LHCN-M2 (cell line): ENCODE results near the gene CATSPER3. TPM values are rescaled to one million over a fixed set of nuclear protein-coding genes. Genes with fewer than 3 reads are reported as not detected.

Experiments used
- DNase-seq: peaks from one replicate; pipeline ENCODE4 v3.0.0-alpha.2; 2012; ENCODE audit warnings: low read depth
- total RNA-seq: library from RNA; depleted of rRNA; stranded (reverse); fragments of >200 nt; gene quantifications from 2 replicates; pipeline ENCODE4 v1.2.3, GENCODE V29; 2014

CATSPER3 gene
- total RNA-seq, 1 experiment from 2014 or later = 0.11 TPM

DNA sequence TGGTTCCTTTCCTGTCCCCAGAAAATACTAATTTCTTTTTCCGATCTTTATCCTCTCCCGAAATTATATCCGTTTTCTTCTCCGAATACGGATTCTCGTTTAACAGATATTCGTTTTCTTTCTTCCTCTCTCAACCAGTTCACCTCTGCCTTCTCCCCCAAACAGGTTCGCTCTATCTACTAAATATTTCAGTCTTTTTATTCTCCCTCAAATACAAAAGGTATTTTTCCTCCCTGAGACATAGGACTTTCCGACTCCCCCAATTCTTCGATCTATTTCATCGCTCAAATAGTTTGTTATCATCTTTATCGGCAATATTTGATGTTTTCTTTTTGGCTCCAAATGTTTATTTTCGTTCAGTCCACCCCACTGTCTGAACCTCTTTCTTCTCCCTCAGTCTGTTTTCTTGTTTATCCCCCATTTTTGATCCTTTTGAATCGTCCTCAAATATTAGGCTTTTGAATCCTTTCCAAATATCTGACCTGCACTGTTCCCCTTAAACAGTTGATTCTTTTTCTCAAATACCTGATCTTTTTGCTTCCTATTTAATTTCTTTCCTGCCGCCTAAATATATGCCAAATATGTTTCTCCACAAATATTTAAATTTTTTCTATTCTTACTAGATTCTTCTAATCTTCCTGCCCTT lies 61.9 kb downstream of the CATSPER3 start:
- no peak for DNase-seq

DNA sequence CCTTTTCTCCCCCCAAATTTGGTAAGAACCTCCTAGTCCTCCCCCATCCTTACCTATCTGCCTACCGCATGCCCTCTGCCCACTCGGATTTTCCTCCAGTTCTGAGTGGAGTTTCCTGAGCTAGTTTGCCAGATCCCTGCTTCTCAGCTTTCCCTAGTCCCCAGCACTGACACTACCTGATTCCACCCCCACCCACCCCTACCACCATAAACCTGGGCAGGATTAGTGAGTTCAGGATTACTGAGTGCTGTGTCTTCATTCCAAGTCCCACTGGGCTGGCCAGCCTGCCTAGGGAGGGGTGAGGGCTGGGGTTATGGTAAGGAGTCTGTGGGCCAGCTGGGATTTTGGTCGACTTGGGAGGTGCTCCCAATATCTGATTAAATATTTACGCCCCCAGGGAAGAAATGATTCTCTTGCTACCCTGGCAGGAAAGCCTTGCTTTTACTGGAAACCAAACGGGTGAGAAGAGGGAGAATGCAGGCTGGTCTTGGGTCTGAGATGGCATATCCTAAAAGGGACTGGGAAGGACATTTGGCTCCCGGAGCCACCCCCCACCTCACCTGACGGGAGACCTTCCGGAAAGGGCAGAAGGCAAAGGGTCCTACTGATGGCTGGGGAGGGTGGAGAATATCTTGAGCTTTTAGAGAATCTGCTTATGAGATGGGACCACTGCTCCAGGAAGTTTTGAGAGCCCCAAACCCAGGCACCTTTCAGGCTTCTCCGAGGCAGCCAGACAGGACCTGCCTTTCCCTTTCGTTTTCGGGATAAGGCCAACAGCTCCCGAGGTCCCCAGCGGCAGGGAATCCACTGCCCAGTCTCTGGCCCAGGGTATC lies 62.6 kb downstream of the CATSPER3 start:
- DNase-seq = no peak

DNA sequence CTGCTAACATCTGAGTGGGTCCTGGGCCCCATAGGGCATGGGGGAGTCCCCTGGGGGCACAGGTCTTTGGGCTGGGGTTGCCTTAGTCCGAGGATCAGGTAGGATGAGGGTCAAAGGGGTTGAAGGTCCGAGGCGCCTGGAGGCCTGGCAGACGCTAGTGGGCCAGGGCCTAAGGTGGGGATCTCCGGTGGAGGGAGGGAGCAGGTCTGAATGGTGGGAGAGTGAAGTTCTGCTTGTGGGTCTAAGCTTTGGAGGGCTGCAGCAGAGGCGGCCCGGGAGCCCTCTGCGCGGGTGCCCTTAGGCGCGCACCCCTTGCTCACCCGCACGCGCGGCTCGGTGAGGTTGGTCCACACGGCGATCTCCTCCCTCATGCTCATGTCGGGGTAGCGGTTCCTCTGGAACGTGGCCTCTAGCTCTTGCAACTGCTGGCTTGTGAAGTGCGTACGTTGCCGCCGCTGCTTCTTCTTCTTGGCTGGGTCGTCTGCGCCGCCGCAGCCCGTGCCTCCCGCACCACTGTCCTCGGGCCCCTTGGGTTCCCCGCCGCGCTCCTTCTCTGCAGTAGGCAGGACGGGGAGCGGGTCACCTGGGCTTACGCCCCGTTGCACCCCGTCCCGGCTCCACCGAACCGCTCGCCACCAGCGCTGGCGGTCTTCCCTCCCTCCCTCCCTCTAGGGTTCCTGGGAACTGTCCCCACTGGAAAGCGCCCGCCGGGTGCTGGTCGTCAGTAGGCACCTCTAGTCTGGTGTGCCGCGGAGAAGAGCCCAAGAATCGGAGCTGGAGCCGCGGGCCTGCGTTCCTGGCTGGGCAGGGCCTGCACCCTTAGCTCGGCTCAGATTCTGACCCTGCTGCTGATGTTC lies 63.5 kb downstream of the CATSPER3 start:
- DNase-seq = no peak

DNA sequence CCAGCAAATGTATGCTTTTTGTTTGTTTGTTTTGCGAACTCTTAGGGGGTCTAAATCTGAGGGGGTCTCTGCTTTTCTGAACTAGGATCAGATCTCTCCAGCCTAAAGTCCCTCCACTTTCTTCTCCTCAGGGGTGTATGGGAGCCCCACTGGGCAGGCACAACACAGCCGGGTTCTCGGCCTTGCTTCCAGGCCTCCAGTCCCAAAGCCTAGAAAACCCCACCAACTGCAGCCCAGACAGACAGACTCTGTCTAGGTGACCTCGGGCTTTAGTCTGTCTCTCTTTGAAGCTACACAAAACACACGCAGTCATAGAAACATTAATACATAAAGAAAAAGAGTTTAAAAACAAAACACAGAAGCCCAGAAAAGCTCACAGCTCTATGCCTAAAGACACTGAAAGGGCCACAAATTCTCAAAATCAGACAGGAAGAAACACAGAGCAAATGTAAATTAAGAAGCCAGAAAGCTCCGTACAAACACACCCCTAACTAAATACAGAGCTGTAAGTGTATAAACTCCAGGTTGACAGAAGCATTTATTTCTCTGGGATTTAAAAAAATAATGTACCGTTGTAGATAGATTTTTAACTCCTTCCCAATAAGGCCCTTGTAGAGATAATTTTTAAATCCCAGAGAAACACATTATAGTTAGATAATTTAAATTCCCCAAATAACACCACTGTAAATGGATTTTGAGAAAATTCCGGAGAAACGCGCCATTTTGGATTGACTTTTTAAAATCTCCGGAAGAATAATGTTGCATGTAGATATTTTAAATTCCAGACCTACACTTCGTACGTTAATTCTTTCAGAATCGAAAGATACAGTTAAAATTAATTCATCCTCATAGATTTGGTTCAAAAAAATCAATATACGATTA lies 64.3 kb downstream of the CATSPER3 start:
- DNase-seq = no peak

DNA sequence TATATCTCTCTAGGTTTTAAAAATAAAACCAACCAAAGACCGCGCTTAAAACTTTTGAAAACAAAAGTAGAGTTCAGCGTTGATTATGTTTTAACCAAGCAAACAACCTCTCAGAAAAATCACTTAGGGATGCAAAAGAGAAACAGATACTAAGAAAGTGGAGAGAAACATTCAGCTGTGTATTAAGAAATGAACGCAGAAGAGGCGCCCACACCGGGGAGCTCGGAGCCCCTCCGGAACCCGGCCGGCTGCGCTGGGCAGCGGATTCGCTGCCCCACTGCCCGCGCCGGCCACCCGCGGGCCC lies 64.9 kb downstream of the CATSPER3 start:
- no peak for DNase-seq

DNA sequence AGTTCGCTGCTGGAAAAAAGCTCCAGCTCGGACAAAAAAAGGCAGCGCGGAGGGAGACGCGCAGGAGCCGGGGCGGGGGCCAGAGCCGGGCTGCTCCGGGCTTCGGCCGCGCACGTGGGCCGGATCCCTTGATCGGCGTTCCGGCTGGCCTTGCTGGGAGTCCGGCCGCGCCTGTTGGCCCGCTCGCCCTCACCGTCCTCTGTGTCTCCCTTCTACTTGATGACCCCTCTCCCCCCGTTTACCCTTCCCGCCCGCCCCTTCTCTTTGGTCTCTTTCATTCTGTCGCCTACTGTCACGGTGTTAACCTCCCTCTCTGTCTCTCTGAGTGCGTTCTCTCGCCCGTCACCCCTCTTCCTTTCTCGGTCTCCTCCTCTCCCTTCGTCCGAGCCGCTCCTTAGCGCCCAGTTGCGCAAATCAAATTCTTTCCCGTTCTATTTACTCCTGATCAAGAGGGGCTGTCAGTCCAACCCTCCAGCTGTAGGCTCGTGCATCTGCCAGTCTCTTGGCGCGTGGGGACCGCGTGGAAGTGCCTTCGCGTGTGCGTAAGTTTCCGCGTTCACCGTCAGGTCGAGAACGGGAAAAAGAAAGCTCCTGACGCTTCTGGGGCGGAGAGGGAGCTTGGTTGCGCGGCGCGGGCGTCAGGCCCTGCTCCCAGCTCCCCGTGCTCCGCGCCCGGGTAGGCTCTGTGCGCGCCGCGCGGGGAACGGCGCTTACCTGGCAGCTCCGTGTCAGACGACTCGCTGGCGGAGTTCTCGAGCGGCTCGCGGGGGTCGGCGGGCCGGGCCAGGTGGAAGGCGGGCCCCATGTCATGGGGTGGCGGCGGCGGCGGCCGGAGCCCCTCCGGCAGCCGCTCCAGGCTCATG lies 65.5 kb downstream of the CATSPER3 start:
- DNase-seq = peak; percentile 35

DNA sequence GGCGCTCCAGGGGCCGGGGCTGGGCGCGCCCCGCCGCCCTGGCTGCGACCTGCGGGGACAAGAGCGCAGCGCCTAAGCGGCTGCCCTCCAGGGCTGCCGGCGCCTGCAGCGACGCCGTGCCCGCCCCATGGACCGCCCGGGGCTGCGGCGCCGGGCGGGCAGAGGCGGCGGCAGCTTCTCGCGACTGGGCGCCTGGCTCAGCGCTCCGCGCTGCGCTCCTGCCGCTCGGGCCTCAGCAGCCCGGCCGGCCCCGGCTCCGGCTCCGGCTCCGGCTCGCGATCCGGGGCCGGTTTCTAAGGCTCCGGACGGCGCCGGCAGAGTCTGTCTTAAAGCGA lies 66.2 kb downstream of the CATSPER3 start, which contains the start of gene PITX1:
Gene PITX1 (minus strand): TSS at position 328 of the 335 bp plus-strand sequence. CDS start 347 bp downstream, outside the sequence.
- peak; percentile 34 for DNase-seq

DNA sequence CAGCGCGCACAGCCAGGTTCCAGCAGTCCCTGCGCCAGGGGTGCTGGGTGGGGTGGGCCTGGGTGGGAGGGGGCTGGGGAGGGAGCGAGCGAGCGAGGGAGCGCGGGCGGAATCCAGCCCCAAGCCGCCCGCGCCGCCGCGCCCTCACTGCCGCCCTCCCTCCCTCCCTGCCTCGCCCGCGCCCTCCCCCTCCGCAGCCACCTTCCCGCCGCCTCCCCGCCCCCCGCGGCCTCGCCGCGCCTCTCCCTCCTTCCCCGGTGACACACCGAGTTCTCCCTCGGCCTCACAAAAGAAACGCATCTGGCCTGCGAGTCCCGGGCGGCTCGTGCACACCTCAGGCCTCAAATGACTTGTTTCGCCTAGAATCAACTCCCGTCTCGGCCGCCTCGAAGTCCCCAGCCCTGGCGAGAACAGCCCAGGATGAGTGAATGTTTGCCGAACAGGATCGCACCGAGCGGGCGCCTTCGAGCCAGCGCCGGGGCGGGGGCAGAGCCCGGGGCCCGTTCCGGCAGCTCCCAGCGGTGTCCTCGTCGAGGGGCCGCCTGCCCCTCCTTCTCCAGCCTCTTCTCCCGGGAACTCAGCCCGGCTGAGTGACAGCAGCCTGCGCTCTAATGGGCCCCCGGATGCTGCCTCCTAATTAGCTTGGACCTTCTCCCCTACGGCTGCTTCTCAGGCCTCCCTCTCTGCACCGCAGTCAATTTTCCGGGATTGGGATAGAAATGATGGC lies 66.7 kb downstream of the CATSPER3 start:
- peak; percentile 18 for DNase-seq

DNA sequence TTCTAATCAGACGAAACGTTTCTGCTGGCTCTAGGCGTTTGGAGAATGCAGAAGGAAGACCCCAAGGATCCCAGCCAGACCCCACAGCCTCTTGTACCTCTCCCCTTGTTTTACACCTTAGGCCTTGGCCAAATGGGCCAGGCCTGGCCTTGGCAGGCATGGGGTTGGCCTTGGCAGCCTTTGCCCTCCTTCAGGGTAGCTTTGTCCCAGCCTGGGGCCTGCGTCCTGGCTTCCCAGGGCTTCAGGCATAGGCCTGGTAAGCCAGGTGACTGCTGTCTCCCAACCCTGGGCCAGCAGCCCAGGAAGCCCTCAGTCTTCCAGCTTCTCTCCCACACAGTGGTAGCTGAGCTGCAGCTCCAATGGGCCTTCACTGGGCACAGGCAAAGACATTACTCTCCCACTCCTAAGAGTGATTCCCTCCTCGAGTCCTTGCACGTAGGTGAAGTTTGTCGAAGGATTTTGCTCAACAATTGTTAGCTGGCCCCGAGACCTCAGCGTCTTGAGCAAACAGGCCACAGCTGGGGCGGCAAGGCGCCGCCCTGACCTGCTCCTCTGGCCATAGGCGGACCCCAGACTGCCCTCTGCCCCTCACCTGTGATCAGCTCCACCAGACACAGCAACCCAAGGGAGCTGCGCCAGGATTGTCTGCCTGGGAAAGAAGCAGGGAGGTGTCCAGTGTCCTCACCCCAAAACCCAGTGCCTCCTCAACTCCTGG lies 67.4 kb downstream of the CATSPER3 start:
- no peak for DNase-seq

DNA sequence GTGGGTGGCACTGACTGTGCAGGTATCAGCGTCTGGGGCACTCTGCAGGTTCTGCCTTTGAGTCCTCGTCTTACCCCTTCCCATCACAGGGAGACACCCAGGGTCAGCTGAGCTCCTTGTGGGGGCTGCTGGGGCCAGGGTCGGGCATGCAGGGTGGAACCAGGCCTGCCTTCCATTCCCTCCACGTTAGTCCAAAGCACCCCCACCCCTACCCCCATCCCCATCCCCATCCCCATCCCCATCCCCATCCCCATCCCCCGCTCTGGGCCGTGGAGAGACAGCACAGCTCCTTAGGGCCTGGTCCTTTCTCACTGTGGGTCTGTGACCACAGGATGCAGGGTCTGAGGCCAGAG lies 67.9 kb downstream of the CATSPER3 start:
- no peak for DNase-seq

DNA sequence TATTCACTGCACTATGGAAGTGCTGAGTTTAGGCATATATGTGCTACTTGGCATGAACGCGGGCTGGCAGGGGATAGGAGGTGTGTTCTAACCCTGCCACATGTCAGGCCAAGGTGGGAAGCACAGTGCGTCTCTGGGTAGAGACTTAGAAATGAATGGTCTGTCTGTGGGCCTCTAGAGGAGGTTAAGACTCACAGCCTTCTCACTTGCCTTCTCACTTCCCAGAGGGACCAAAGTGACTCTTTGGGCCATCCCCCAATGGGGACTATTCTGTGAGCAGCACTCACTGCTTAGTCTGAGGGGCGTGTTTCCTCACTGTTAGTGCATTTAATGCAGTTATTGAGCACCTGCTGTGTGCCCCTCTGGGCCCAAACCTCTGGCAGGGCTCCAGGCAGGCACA lies 68.7 kb downstream of the CATSPER3 start:
- no peak for DNase-seq

DNA sequence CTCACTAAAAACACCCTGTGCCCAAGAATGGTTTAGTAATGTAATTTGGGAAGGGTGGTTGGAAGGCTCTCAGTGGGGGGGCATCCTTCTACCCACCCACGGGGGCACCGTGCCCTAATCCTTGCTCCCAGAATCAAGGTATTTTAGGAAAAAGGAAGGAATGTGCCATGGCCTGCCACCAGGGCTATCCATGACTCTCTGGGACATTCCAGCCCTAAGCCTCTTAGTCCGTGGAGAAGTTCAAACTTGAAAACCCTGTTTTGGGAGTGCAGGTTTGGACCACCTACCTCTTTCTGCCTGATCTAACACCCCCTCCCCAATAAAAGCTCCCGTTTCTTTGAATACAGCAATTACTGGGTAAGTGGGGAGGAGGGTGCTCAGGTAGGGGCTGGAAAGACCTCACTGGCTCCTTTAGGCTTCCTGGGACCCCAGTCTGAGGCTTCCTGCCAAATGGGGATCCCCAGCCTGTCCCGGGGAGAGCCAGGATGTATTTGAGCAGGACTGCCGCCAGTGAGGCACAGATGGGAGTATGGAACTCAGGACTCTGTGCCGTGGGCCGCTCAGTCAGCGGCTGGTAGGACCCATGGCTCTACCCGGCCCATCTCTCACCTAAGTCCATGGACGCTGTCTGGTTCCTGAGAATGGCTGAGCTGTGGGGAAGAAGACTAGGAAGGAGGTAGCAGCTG lies 70.0 kb downstream of the CATSPER3 start:
- no peak for DNase-seq

DNA sequence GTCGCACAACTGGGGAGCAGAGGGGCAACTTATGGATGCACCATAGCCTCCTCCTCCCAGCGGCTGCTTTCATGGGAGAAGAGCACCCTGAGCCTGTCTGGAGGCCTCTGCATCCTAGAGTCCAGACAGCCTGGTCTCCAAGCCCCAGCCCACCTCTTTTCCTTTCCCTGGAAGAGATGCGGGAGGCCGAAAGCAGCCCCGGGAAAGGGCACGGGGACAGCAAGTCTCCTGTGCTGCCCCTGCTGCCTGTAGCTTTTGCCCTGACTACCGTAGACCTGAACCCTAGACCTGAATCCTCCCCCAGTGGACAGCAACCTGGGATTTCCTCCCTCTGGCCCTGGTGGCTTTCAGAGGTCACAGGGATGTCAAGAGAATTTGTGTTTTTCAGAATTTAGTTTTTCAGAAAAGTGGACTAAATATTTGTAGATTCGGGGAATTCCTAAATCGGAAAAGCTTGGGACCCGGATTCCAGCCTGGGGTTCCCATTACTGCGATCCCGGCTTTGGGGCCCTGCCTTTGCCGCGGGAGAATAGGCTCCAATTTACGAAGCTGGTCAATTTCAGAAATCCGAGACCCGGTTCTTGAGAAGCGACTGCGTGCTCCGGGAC lies 70.6 kb downstream of the CATSPER3 start:
- DNase-seq = no peak

DNA sequence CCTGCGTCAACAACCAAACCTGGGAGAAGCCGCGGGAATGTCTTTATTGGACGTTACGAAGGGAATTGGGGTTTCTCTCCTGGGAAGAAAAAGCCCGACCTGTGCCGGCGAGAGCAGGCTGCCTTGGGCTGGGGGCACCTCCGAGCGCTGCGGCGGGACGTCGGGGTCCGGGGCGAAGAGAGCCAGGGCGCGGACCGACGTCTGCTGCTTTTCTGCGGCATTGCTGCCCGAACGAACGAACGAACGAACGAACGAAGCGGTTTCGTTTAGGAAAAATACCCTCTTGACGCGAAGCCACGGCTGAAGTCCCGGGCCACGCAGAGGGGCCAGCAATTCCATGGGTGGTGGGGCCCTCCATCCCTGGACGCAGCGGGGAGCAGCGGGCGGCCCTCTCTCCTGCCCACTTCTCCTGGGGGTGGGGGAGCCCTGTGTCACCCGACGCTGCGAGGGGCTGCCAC lies 71.1 kb downstream of the CATSPER3 start:
- no peak for DNase-seq

DNA sequence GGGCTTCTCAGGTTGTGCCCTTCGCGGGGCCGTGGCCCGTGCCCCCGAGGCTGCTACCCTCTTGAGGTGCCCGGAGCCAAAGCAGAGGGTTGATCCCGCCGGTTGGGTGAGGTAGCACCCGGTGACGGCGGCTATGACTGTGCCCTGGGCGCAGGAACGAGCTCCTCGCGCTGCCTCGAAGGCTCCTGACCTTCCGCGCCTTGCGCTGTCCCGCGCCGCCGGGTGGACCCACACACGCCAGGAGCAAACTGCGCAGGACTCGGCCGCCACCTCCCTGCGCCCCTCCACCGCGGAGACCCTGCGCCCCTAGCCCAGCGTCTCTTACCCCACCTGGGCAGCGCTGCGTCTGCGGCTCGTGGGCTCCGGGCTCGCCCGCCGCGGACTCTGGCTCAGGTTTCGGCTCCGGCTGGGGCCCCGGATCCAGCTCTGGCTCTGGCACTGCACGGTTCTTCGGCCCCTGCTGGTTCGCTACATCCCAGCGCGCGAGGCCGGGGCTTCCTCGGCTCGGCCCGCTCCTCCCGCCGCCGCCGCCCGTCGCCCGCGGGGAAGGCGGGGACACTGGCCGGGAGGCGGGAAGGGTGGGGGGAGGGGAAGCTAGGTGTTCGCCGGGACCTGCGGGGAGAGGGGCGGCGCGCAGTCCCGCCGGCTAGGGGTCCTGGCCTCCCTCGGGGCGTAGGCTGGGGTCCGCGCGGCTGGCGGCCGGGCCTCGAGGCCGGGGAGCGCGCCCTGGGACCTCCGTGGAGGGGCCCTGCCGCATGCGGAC lies 71.7 kb downstream of the CATSPER3 start:
- no peak for DNase-seq

DNA sequence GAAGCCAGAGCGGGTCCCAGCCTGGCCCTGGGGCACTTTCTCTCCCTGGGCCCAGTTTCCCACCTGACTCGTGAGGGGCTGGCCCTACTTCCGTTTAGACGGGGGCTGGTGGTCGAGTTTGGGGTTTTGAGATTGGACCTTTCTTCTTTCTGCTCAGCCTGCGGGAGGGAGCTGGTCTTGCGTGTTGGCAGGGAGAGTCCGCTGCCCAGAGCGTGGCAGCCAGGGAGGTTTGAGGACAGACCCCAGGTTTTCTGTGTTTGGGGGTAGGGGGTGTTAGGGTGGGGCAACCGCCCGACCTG lies 72.3 kb downstream of the CATSPER3 start:
- no peak for DNase-seq

DNA sequence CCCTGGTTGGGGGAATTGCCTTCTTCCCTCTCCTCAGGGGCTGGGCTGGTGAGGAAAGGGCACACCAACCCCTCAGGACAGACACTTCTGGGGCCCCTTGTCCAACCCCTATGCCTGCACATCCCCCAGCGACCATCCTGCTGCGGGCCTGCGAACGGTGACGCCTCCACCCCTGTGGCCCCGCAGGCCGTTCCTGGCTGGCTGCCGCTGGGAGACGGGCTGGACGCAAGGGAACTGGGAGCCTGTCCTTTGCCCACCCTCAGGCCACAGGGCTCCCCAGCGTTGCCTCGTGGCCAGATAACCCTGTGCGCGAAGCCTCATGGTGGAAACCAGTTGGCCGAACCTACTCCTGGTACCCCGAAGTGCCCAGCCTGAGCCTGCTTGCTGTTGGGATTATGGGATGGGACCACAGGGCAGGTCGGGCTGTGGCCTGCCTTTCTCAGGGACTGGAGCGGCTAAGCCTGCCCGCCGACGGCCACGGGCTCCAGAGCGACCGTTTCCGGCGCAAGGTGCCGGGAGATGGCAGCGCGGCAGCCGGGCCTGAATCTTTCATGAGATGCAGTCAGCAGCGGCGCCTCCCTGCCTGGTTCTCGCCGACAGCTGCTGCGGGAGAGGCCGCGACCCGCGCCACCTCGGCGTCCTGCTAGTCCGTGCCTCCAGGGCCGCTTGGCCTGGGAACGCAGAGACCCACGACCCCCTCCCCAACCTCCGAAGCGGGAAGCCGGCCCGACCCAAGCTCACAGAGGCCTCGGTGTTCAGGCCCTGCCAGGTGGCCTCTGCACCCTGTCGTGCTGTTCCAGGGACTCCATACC lies 72.8 kb downstream of the CATSPER3 start:
- DNase-seq = no peak
